ENCODE measurements around the gene MTNR1A.

MTNR1A gene

GRCh38 chr4:186554914-186555827, at the start of gene MTNR1A:
MTNR1A (minus strand) TSS chr4:186555567; CDS start chr4:186555365, 202 bp downstream.
- no peak for DNase-seq (ENCODE audit: low spot score)
- TF ChIP-seq, protein P1, sequence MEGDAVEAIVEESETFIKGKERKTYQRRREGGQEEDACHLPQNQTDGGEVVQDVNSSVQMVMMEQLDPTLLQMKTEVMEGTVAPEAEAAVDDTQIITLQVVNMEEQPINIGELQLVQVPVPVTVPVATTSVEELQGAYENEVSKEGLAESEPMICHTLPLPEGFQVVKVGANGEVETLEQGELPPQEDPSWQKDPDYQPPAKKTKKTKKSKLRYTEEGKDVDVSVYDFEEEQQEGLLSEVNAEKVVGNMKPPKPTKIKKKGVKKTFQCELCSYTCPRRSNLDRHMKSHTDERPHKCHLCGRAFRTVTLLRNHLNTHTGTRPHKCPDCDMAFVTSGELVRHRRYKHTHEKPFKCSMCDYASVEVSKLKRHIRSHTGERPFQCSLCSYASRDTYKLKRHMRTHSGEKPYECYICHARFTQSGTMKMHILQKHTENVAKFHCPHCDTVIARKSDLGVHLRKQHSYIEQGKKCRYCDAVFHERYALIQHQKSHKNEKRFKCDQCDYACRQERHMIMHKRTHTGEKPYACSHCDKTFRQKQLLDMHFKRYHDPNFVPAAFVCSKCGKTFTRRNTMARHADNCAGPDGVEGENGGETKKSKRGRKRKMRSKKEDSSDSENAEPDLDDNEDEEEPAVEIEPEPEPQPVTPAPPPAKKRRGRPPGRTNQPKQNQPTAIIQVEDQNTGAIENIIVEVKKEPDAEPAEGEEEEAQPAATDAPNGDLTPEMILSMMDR (IDR thresholded peaks at IDR 0.05; ENCODE audit: borderline replicate concordance, control extremely low read depth, extremely low read depth, insufficient read depth, missing control alignments) = no peak
- in situ Hi-C loops (cut with MboI; ENCODE audit: low sequenced_read_pairs, unreplicated experiment) = no loop called here

GRCh38 chr4:186604124-186604807, 48.9 kb upstream of the MTNR1A start:
- in situ Hi-C loops (cut with MboI; ENCODE audit: low sequenced_read_pairs, unreplicated experiment) = no loop called here
- TF ChIP-seq, protein P1 (IDR thresholded peaks at IDR 0.05; ENCODE audit: borderline replicate concordance, control extremely low read depth, extremely low read depth, insufficient read depth, missing control alignments) = no peak
- no peak for DNase-seq (ENCODE audit: low spot score)

GRCh38 chr4:186602978-186603377, 47.6 kb upstream of the MTNR1A start:
- in situ Hi-C loops (cut with MboI; ENCODE audit: low sequenced_read_pairs, unreplicated experiment) = no loop called here
- TF ChIP-seq, protein P1 (IDR thresholded peaks at IDR 0.05; ENCODE audit: borderline replicate concordance, control extremely low read depth, extremely low read depth, insufficient read depth, missing control alignments) = no peak
- no peak for DNase-seq (ENCODE audit: low spot score)

DNA sequence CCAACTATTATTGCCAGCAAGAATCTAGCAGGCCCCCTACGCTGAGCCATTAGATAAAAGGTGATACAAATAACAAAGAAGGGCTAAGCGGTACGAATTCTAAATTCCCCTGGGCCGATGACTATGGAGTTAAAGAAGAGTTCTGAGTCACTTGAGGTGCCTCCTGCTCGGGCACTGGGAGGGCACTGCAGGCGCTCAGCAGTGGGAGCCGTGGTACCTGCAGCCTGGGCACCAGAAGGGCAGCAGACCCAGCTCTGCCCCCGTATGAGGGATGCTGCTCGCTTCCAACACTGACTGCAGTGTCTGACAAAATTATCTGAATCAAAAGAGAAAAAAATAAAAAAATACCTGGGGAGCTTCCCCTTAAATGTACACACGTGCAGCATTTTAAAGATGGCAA, 44.1 kb upstream of the MTNR1A start:
- in situ Hi-C loops (cut with MboI; ENCODE audit: low sequenced_read_pairs, unreplicated experiment) = loop anchor here (25.0 kb wide), 1 partner anchor 312 kb away; no protein-coding TSS in a partner anchor
- no peak for DNase-seq (ENCODE audit: low spot score)
- TF ChIP-seq, protein P1 (IDR thresholded peaks at IDR 0.05; ENCODE audit: borderline replicate concordance, control extremely low read depth, extremely low read depth, insufficient read depth, missing control alignments) = no peak

- in situ Hi-C loops (cut with MboI; ENCODE audit: low sequenced_read_pairs, unreplicated experiment) = loop anchor here (25.0 kb wide), 1 partner anchor 311 kb away; no protein-coding TSS in a partner anchor
- no peak for DNase-seq (ENCODE audit: low spot score)
- TF ChIP-seq, protein P1 (IDR thresholded peaks at IDR 0.05; ENCODE audit: borderline replicate concordance, control extremely low read depth, extremely low read depth, insufficient read depth, missing control alignments) = no peak
Observed at GRCh38 chr4:186598686-186599085, 43.3 kb upstream of the MTNR1A start.

GRCh38 chr4:186596850-186597390, 41.6 kb upstream of the MTNR1A start:
- no peak for DNase-seq (ENCODE audit: low spot score)
- in situ Hi-C loops (cut with MboI; ENCODE audit: low sequenced_read_pairs, unreplicated experiment) = loop anchor here (25.0 kb wide), 1 partner anchor 310 kb away; no protein-coding TSS in a partner anchor
- TF ChIP-seq, protein P1 (IDR thresholded peaks at IDR 0.05; ENCODE audit: borderline replicate concordance, control extremely low read depth, extremely low read depth, insufficient read depth, missing control alignments) = no peak

Measured in GM13976 (cell line).